Endothelial cell of umbilical vein (primary cell): ENCODE results near the gene EFNA5.

ENCODE experiments used
- CTCF ChIP-seq, 2 donors: IDR thresholded peaks; 1 replicate in 1 of 2; 2 replicates in 1 of 2; pipeline ENCODE4 v1.5.1; 2011; ENCODE audit warnings: low read length in 2 of 2, mild to moderate bottlenecking in 2 of 2, moderate library complexity in 2 of 2, control low read depth in 1 of 2, inconsistent platforms in 1 of 2, low read depth in 1 of 2; ENCODE audit not compliant: insufficient read depth in 1 of 2; ENCODE audit errors: extremely low read depth in 1 of 2
- EZH2 ChIP-seq: IDR thresholded peaks from 2 replicates; pipeline ENCODE4 v1.6.1; 2012; ENCODE audit warnings: borderline replicate concordance, low read depth, mild to moderate bottlenecking, moderate library complexity, low read length, inconsistent platforms; ENCODE audit not compliant: severe bottlenecking
- FOS ChIP-seq: IDR thresholded peaks from 2 replicates; pipeline ENCODE4 v1.6.1; 2011; ENCODE audit warnings: mild to moderate bottlenecking, low read length, moderate library complexity, borderline replicate concordance; ENCODE audit not compliant: insufficient read depth
- POLR2AphosphoS5 ChIP-seq: IDR thresholded peaks from 2 replicates; pipeline ENCODE4 v1.6.1; 2012; ENCODE audit warnings: low read depth, mild to moderate bottlenecking, control low read depth, low read length, moderate library complexity; ENCODE audit not compliant: insufficient read depth

GRCh38 chr5:107459605-107460004 lies 211.1 kb downstream of the EFNA5 start:
- no peak for TF ChIP-seq POLR2AphosphoS5
- no peak for TF ChIP-seq CTCF (IDR thresholded peaks at IDR 0.05; ENCODE audit: extremely low read depth in 1 of 2, insufficient read depth in 1 of 2, low read depth in 1 of 2, low read length in 2 of 2)
- no peak for TF ChIP-seq EZH2
- TF ChIP-seq FOS: no peak
